Middle frontal gyrus (tissue), 1 donor: ENCODE measurements around the gene RPS6KC1.
"Not testable (repeated sequence)": the region's sequence is repeated elsewhere in the genome, so short reads cannot be mapped to it uniquely, and the experiment has no call there.

Experiments
- DNase-seq: peaks from one replicate; pipeline ENCODE4 v3.0.0-alpha.2; 2015; ENCODE audit warnings: low spot score; ENCODE audit errors: extremely low spot score

The RPS6KC1 gene

GRCh38 chr1:213276236-213276635, 225.2 kb downstream of the RPS6KC1 start:
- DNase-seq: no peak

GRCh38 chr1:213277036-213277435, 226.0 kb downstream of the RPS6KC1 start:
- DNase-seq: no peak

GRCh38 chr1:213279410-213279809, 228.4 kb downstream of the RPS6KC1 start:
- DNase-seq: no peak

- DNase-seq: no peak
These were observed 230.7 kb downstream of the RPS6KC1 start for GRCh38 chr1:213281640-213282301.

- DNase-seq: no peak
These were observed 233.6 kb downstream of the RPS6KC1 start for GRCh38 chr1:213284626-213285025.

GRCh38 chr1:213286235-213286634, 235.2 kb downstream of the RPS6KC1 start:
- no peak for DNase-seq

GRCh38 chr1:213287987-213288386, 236.9 kb downstream of the RPS6KC1 start:
- DNase-seq: no peak

- DNase-seq: no peak
These were observed 240.5 kb downstream of the RPS6KC1 start for GRCh38 chr1:213291526-213291925.

- no peak for DNase-seq
These were observed 241.6 kb downstream of the RPS6KC1 start for GRCh38 chr1:213292614-213293013.

GRCh38 chr1:213295860-213296259, 244.8 kb downstream of the RPS6KC1 start:
- DNase-seq: no peak

GRCh38 chr1:213296558-213296957, 245.5 kb downstream of the RPS6KC1 start:
- DNase-seq: no peak

- DNase-seq: no peak
These were observed 246.0 kb downstream of the RPS6KC1 start for GRCh38 chr1:213297021-213297420.

- DNase-seq: no peak
These were observed 249.4 kb downstream of the RPS6KC1 start for GRCh38 chr1:213300433-213300832.

- not testable (repeated sequence) for DNase-seq
These were observed 250.5 kb downstream of the RPS6KC1 start for GRCh38 chr1:213301524-213301923.

- DNase-seq: no peak
These were observed 252.2 kb downstream of the RPS6KC1 start for GRCh38 chr1:213303286-213303685.

- no peak for DNase-seq
These were observed 264.5 kb downstream of the RPS6KC1 start for GRCh38 chr1:213315571-213315970.

GRCh38 chr1:213318458-213318857, 267.4 kb downstream of the RPS6KC1 start:
- DNase-seq: not testable (repeated sequence)

- DNase-seq: no peak
These were observed 269.3 kb downstream of the RPS6KC1 start for GRCh38 chr1:213320191-213320870.
